GM19193 (cell line): ENCODE results near the gene NPL.

Experiments used
- POLR2A ChIP-seq: IDR thresholded peaks from 4 replicates; pipeline ENCODE4 v1.6.1; 2011; ENCODE audit not compliant: insufficient read depth, insufficient read length; ENCODE audit errors: extremely low read depth

Gene NPL

DNA sequence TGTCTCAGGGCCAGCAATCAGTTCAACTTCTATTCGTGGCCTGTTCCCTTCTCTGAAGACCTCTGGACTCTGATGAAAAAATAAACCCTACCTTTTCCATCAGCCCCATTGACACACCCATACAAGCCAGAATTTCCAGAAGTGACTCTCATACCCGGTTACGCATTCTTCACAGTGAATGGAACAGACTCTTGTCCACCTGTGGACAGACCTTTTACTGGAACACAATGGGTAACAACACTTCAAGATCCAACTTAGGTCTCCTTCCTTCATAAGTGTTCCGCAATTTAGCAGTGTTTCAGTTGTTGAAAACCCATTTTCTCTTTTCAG, 2.6 kb upstream of the NPL start:
- no peak for TF ChIP-seq POLR2A

DNA sequence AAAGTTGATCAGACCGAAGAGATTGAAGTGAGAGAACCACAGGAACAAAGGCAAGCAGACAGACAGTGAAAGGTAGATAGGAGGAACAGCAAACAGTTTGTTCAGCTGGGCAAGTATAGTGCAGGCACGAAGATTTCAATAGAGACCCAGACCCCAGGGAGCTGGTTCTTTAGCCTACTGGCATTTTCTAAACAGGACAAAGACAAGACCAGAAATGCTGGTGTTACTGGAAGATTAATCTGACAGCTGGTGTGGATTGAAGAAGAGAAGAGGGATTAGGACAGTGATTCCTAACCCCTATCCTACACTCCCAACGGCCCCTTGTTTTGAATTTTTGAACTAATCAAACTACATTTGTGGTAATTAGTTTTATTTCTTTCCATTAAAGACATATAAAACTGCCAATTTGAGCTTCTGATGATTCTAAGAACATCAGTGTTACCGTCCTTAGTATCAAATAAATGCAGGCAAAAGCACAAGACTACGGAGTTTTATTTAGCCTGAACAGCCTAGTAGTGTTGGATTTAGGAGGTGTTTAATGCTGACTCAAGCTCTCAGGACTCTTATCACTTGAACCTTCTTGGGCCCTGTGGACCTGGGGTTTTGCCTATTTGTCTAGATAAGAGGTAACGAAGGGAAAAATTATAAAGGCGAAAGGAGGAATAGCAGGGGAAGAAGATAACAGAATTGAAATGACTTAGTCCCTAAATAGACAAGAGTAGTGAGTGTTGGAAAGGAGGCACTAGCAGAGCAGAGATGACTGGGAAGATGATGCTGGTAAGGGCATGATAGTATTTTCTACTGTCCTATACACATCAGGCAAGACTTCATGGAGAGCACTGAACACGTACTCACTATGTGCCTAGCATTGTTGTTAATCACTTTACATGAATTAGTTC, 2.0 kb downstream of the NPL start:
- no peak for TF ChIP-seq POLR2A

DNA sequence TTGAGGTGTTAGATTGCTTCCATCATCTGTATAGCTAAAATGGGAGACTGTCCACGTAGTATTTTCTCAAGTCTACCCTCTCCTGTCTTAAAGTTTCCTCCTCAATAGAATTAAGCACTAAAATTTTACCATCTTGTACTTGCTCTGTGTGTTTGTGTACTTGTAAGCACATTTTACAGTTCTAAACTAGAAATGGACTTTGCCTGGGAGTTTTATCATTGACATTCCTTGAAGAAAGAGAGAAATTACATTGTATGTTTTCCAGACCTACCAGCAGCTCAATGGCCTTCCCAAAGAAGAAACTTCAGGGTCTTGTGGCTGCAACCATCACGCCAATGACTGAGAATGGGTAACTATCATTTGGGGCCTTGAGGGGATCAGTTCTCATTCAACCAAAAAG, 4.5 kb downstream of the NPL start:
- no peak for TF ChIP-seq POLR2A

DNA sequence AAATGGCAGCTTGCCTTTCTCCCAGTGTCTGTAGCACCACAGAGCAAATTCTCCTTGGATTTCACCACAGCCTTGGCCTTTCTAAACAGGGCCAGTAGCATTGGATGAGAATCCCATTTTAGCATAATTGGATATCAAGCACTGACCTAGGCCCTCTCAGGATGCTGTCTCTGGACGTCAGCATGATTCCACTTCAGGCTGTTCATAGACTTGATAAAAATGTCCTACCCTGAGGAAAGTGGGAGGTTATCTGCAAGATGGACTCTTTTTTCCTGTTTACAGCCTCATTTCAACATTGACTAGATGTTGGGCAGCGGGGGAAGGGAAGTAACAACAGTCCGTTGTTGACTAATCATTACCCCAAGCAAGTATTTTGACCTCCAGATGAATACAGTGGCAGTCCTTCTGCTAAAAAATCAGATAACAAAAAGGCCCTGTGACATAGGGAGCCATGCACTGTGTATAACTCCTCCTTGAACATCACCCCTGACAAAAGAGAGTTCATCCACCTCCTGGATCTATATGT, 5.2 kb downstream of the NPL start:
- TF ChIP-seq POLR2A, result no peak

GRCh38 chr1:182795563-182796228, 6.1 kb downstream of the NPL start:
- no peak for TF ChIP-seq POLR2A

GRCh38 chr1:182802006-182802803, 12.6 kb downstream of the NPL start:
- no peak for TF ChIP-seq POLR2A

DNA sequence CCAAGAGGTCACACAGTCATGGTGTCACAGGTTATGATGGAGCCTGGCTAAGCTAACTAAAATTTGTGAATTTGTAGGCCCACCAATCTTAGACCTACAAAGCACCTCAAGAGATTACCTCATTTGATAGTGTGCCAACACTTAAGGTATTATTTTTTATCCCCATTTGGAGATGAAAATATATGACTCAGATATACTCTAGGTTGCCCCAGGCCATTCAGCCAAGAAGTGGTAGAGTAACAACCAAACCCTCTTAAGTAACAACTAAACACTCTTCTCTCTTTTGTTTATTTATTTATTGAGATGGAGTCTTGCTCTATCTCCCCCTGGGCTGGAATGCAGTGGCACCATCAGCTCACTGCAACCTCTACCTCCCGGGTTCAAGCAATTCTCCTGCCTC, 14.3 kb downstream of the NPL start:
- no peak for TF ChIP-seq POLR2A

DNA sequence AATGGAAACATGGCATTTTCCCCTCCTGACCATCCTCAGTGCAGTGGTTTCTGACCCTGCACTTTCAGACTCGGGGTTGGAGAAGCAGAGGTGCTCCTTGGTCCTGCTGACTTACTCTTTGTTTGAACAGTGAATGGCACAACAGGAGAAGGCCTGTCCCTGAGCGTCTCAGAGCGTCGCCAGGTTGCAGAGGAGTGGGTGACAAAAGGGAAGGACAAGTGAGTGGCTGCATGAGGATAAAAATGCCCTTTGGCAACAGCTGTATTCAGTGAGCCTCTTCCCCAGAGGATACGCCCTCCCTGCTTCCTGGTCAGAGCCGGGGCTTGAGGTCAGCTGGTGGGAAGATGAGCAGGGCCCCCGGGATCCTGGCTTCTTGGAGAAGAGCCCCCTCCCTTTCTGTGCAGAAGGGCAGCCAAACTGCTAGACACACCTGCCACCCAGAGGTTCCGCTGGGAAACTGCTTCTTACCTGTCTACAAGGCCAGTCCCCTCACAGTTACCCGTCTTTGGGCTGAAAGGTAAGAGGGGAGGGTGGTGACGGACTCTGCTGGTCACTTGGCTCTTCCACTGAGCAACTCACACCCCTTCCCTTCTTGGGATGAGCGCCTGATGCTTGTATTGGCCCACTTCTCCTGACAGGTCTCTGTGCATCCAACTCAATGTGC, 16.6 kb downstream of the NPL start:
- no peak for TF ChIP-seq POLR2A

- no peak for TF ChIP-seq POLR2A
Measured at GRCh38 chr1:182807907-182808306, 18.3 kb downstream of the NPL start.

- no peak for TF ChIP-seq POLR2A
Measured at GRCh38 chr1:182809414-182809957, 19.9 kb downstream of the NPL start.

DNA sequence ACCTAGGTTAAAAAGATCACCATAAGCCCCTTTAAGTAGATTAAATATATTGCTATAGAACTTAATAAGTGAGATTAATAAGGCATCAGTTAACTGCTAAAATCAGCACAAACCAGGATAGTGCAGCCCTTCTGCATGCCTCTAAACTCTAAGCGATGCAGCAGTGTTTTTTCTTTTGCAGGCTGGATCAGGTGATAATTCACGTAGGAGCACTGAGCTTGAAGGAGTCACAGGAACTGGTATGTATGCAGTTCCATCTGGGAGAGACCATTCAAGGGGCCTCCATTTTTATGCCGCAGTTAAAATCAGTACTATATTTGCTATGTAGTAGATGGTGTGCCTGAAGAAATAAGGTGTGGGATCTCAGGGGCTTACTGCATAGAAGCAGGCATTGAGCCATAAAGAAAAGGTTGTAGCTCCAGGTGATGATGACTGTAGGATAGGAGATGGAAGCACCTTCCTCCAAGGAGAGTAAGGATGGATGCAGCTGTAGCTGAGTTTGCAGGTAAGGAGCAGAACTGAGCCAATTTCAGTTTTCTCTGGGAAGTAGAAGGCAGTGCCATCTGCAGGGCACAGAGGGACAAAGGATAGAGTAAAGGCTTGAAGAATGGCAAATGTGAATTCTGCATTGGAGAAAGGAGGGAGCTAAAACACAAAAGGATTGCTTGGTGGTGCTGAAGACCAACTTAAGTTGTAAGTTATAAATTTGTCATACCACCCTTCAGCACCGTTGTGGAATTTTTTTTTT, 22.6 kb downstream of the NPL start:
- TF ChIP-seq POLR2A, result no peak

DNA sequence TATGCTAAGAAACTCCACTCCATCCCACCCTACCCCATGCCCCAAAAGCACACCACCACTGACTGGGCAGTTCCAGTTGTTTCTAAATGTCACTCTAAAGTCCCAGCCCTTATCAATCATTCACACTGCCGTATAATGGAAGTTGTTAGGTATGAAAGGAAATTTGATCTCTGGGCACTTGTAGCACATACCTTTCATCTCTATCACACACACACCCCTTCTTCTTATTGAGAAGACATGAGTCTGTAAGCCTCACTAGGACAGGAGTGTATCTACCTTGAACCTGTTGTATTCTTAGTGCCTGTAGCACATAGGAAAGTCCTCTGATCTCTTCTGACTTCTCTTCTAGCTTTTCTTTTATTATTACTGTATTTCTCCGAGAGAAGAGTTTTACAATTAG, 27.3 kb downstream of the NPL start:
- TF ChIP-seq POLR2A, result no peak

- no peak for TF ChIP-seq POLR2A
Measured at GRCh38 chr1:182817802-182818201, 28.2 kb downstream of the NPL start.

DNA sequence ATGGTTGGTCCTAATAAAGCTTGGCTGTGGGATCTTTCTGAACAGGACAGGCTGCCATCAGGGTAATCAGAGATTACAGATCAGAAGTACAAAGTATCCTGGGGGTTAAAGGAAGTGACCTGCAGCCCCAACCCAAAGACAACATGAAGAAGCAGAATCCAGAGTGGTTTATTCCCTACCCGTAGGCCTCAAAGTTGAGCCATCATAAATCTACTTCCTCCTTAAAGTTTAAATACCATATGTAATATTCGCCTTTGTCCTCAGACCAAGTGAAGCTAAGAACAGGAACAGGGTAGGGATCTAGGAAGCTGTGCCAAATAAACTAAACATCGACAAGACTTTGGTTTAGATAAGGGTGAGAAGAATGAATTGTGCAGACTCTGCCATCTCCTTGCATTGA, 33.6 kb downstream of the NPL start:
- TF ChIP-seq POLR2A, result no peak
